Astrocyte (in vitro differentiated cells and primary cell): ENCODE results near the gene TMEM63B.

Experiments
- CTCF ChIP-seq: IDR thresholded peaks from 2 replicates; pipeline ENCODE4 v1.5.1; 2011; ENCODE audit warnings: low read depth, mild to moderate bottlenecking, inconsistent platforms, low read length, moderate library complexity; ENCODE audit not compliant: insufficient read depth
- EZH2 ChIP-seq: IDR thresholded peaks from 2 replicates; pipeline ENCODE4 v1.6.1; 2012; ENCODE audit warnings: mild to moderate bottlenecking, low read length, inconsistent platforms; ENCODE audit not compliant: insufficient read depth

- TF ChIP-seq CTCF, result no peak
- TF ChIP-seq EZH2, result no peak
These were observed 6.5 kb upstream of the TMEM63B start for GRCh38 chr6:44120692-44121443.
